GM13977 (cell line): Measurements from ENCODE around the gene PROB1.

Experiments used
- DNase-seq: peaks from one replicate; pipeline ENCODE4 v3.0.0; 2012; ENCODE audit warnings: low spot score
- CTCF ChIP-seq: IDR thresholded peaks from 2 replicates; pipeline ENCODE4 v1.5.1; 2012; ENCODE audit warnings: mild to moderate bottlenecking, control low read depth; ENCODE audit not compliant: insufficient read depth; ENCODE audit errors: extremely low read depth, missing control alignments
- in situ Hi-C: fragments of 300-500 bp; cut with MboI; formaldehyde crosslinking; loops from one replicate; pipeline ENCODE4 v1.12.0; 2022; ENCODE audit warnings: low sequenced_read_pairs, low pct_unique_long_range_greater_than_20kb, mixed read lengths, inconsistent platforms; ENCODE audit not compliant: unreplicated experiment

Gene PROB1

GRCh38 chr5:139419226-139420192 lies 24.6 kb upstream of the PROB1 start:
- DNase-seq = no peak
- in situ Hi-C loops = loop anchor here (5.0 kb wide), 1 partner anchor 98 kb away; no protein-coding TSS in a partner anchor
- TF ChIP-seq CTCF = no peak

- no peak for TF ChIP-seq CTCF
- in situ Hi-C loops = no loop called here
- DNase-seq = no peak
Measured at GRCh38 chr5:139418793-139419192, 23.9 kb upstream of the PROB1 start.

- no peak for TF ChIP-seq CTCF
- in situ Hi-C loops = no loop called here
- no peak for DNase-seq
Measured at GRCh38 chr5:139417214-139417613, 22.3 kb upstream of the PROB1 start.

- in situ Hi-C loops = no loop called here
- DNase-seq = no peak
- no peak for TF ChIP-seq CTCF
Measured at GRCh38 chr5:139416651-139417050, 21.7 kb upstream of the PROB1 start.

GRCh38 chr5:139415869-139416268 lies 21.0 kb upstream of the PROB1 start:
- in situ Hi-C loops = no loop called here
- DNase-seq = no peak
- no peak for TF ChIP-seq CTCF

GRCh38 chr5:139415221-139415861 lies 20.4 kb upstream of the PROB1 start:
- no peak for TF ChIP-seq CTCF
- in situ Hi-C loops = no loop called here
- DNase-seq = no peak
